Suprapubic skin (tissue), 4 donors: ENCODE results near the gene PLCB1.

Experiments used
- CTCF ChIP-seq, 2 donors: fragments of 200-600 bp in 1 of 2; fragments of 450-650 bp in 1 of 2; sonication (generic) in 1 of 2; IDR thresholded peaks; one replicate each; pipeline ENCODE4 v1.5.1; 2016 to 2019; ENCODE audit warnings: antibody characterized with exemption in 2 of 2, mild to moderate bottlenecking in 1 of 2, moderate library complexity in 1 of 2
- EP300 ChIP-seq: sonication (generic); formaldehyde crosslinking; IDR thresholded peaks from one replicate; pipeline ENCODE4 v1.6.1; 2017; ENCODE audit warnings: antibody characterized with exemption
- POLR2A ChIP-seq, 2 donors: fragments of 450-650 bp; IDR thresholded peaks; one replicate each; pipeline ENCODE4 v1.6.1; 2017; ENCODE audit warnings: antibody characterized with exemption in 2 of 2, mild to moderate bottlenecking in 2 of 2, moderate library complexity in 2 of 2
- POLR2AphosphoS5 ChIP-seq, 3 donors: sonication (generic); formaldehyde crosslinking; IDR thresholded peaks; one replicate each; pipeline ENCODE4 v1.6.1; 2017; ENCODE audit warnings: antibody characterized with exemption in 3 of 3

- TF ChIP-seq POLR2A (IDR thresholded peaks at IDR 0.05) (no peak), CTCF (IDR thresholded peaks at IDR 0.05) (no peak), POLR2AphosphoS5 (IDR thresholded peaks at IDR 0.05) (no peak), EP300 (no peak)
Measured at GRCh38 chr20:8568075-8568474, 436.0 kb downstream of the PLCB1 start.
